GM19099 (cell line): ENCODE results near the gene IGFBP6.

ENCODE experiments used
- POLR2A ChIP-seq: IDR thresholded peaks from 3 replicates; pipeline ENCODE4 v1.6.1; 2011; ENCODE audit warnings: low read depth; ENCODE audit not compliant: insufficient read length; ENCODE audit errors: extremely low read depth

Gene IGFBP6

DNA sequence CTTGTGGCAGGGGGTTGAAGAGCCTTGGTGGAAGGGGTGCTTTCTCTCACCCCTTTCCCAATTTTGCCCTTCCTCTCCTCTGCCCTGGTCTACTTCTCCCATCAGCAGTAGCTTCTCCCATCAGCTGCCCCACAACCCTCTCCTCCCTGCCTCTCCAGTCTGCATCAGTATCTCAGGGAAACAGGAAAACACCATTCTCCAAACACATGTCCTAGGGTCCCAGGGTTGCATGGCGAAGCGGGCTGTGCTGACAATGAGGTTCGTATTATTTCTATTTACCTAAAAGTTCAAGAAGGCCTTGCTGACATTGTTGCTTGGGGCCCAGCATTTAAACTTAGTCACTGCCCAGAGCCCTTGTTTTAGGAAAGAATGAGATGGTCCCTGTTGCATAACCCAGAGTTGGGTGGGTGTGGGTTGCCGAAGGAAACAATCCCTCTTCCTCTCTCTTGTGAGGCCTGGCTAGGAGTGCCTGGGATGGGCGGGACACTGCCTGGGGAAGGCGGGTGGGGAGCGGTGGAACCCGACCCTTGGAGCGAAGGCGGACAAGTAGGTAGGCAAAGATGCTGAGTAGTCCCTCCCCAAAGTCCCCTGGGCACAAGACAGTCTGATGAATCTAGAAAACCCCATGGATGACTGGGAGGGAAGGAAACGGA lies 1.3 kb upstream of the IGFBP6 start:
- TF ChIP-seq POLR2A: no peak

DNA sequence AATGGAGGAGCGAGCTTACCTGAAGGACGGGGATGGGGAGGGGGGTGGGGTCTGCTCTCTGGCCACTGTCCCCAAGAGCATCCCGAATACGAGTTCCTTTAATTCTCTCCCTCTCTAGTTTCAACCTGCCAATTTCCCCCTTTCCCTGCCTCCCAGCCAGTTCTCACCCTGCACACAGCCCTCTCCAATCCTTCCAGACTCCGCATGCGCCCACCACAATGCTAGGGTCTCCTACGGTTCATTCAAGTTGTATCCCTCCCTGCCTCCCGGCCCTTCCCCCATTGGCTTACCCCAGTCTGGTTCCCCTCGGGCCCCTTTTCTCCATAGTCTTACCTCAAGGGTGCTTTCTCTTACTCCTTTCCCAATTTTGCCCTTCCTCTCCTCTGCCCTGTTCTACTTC lies 708 bp upstream of the IGFBP6 start:
- no peak for TF ChIP-seq POLR2A

DNA sequence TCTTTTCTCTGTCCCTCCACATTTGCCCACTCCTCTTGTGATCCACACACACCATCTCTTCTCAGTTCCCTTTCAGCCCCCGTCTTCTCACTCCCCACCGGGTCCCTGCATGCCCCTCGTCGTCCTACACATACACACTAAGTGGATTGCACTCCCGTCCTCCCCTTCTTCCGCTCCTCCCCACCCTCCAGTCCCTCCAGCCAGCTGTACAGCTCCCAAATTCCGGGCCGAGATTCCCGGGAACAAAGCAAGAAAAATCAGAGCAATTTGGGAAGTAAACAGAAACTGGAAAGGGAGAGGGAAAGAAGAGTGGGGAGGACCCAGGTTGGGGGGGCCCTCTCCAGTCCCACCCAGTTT lies 282 bp upstream of the IGFBP6 start:
- TF ChIP-seq POLR2A: no peak

DNA sequence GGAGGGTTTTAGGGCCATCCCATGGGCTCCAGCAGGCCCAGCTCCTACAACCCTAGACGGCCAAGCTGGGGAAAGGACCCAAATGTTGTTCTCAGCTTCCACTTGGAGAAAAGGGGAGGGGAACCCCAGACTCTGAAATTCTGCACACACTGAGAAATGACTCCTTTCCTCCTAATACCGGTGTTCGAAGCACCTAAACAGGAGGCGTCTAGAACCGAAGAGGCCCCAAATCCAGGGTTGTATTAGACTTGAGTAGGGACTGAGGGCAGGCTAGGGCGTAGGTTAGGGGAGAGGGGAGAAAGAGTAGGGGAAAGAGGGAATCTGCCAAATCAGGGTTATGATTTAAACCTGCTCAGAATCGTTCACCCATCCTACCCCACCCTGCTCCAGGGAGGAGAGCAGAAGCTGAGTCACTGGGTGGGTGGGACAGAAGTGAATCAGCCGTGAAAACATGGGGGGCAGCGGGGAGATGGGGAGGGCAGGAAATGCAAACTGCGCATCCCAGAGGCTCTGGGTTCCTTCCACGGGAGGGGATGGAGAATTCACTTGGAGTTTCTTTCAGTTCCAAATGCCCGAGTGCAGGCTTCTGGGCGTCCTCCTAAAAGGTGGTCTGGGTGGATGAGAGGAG lies 1.0 kb downstream of the IGFBP6 start:
- TF ChIP-seq POLR2A: no peak

DNA sequence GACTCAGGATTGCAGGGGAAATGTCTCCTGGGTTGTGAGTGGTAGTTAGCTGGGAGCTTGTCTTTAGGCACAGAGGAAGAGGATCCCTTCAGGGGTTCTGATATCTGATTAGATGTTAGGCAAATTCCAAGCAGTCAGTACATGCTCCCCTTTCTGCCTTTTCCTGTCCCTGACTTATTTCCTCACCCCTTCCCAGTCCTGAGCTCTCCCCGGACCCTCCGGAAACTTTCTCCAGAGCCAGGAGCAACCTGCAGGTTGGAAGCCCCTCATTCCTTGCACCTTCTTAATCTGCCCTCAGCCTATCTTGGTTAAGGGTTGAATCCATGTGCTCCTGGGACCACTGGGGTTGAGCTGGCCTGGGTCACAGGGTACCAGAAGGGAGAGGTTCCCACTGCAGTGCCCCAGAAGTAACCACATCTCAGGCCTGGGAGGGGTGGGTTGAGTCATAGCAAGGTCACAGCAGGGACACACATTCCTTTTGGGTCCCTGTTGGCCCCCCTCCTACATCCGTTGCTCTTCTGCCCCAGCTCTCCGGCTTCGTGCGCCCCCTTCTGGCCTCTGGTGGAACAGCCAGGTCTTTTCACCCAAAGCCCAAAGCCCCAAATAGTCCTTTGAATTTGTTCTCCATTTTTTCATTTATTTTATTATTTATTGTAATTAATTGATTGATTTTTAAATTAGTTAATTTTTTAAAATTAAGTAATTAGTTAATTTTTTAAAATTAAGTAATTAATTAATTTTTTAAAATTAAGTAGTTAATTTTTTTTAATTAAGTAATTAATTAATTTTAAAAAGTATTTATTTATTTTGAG lies 1.8 kb downstream of the IGFBP6 start:
- TF ChIP-seq POLR2A: no peak

DNA sequence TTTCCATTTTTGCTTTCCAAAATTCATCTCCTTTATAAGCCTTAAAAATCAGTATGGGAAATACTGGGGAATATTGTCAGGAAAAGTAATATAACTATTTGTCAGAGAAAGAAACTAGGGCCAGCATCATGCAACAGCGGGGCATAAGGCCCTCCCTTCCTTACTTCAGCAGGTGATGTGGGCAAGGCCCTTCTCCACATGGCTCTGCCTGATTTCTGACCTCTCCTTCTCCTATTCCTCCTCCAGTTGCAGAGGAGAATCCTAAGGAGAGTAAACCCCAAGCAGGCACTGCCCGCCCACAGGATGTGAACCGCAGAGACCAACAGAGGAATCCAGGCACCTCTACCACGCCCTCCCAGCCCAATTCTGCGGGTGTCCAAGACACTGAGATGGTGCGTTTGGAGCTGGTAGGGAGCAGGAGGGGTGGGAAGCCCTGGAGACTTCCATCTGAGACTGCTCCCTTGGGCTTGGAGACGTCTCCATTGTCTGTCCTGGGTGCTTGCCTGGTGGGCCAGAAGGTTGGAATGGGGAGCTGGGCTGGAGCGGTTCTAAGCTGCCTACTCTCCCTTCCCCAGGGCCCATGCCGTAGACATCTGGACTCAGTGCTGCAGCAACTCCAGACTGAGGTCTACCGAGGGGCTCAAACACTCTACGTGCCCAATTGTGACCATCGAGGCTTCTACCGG lies 3.1 kb downstream of the IGFBP6 start:
- TF ChIP-seq POLR2A: no peak

DNA sequence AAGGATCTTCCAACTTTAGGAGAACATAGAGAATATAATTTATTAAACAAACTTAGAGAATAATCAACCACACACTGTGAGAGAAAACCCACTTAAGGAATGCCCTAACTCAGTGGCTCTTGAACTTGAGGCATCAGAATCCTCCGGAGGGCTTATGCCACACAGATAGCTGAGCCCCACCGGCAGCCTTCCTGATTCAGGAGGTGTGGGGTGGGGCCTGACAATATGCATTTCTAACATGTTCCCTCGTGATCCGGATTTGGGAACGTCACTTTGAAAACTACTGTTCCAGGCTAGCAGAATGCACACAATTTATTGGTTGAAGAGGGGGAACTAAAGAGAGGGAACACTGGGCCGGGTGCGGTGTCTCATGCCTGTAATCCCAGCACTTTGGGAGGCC lies 3.8 kb downstream of the IGFBP6 start:
- no peak for TF ChIP-seq POLR2A

DNA sequence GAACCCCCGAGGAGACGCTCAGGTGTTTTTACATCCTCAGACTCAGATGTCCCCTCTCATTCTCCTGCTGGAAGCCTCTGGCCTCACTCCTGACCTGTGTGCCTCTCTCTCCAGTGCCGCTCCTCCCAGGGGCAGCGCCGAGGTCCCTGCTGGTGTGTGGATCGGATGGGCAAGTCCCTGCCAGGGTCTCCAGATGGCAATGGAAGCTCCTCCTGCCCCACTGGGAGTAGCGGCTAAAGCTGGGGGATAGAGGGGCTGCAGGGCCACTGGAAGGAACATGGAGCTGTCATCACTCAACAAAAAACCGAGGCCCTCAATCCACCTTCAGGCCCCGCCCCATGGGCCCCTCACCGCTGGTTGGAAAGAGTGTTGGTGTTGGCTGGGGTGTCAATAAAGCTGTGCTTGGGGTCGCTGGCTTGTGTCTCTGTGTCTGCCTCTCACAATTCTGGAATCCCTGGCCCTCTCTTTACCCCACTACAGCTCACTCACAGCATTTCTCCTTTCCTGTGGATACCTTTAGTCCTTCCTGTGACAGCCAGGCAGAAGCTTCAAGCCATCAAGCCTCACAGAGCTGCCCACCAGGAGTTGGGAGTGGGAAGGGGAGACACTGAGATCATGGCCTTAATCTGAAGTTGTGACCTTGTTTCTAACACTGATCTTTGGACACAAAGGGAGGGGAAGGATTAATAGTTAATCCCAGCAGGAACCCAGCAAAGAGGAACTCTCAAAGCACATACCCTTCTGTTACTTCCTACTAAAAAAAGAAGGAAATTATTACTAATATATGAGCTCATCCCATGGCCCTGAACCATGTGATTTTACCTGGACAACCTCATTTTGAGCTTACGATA lies 4.7 kb downstream of the IGFBP6 start:
- TF ChIP-seq POLR2A: no peak

DNA sequence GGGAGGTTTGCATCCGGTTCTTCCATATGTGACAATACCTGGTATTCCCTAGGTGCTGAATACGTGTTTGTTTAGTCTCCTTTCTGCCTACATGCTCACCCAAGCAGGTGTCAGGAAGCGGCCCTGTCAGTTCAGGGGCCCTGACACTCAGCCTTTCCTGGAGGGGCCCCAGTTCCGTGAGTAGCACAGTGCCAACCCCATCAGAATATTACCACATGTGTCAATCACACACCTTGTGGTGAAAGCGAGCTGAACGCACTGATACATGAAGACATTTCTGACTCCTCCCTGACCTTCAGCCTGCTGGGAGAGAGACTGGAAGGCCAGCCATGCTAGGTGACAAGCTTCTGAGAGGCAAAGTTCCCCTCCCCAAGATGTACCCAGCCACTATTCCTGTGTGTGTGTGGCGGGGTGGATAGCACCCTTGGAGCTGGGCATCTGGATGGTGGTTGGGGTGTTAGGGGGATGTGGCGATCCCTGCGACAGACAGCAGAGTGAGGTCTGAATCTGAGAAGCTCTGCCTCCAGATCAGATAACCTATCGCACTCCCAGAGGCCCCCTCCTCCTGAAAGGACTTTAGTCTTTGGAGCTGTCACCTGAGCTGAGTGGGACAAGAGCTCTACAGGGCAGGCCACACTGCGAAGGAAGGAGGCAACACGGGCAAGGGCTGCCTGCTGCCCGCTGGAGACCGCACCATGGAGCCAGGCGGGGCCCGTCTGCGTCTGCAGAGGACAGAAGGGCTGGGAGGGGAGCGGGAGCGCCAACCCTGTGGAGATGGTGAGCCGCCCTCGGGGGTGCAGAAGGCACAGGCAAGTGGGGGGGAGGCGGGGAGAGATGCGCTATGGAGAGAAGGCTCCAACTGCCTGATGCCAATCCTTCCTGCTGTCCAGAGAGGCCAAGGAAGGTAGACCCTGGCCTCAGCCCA lies 5.7 kb downstream of the IGFBP6 start, which contains the start of gene SOAT2:
SOAT2 (plus strand) TSS at position 604 of the 925 bp plus-strand sequence; CDS start at position 696, 92 bp downstream.
- TF ChIP-seq POLR2A: no peak

DNA sequence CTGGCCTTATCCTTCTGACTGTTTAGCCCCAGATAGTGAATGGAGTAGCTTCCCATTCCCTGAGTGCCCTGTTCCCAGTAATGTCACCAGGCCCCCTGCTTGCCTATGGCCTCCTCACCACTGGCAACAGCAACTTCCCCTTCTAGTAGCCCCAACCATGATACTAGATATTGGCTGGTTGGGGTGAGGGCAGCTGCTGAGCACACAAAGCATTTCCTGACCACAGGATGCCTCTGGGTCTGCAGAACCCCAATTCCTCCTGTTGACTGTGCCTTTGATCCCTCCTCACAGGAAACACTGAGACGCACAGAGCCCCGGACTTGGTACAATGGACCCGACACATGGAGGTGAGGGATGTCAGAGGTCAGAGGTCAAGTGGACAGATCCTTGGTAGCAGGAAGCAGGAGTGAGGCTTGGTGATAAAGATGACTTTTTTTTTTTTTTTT lies 6.4 kb downstream of the IGFBP6 start:
- no peak for TF ChIP-seq POLR2A

DNA sequence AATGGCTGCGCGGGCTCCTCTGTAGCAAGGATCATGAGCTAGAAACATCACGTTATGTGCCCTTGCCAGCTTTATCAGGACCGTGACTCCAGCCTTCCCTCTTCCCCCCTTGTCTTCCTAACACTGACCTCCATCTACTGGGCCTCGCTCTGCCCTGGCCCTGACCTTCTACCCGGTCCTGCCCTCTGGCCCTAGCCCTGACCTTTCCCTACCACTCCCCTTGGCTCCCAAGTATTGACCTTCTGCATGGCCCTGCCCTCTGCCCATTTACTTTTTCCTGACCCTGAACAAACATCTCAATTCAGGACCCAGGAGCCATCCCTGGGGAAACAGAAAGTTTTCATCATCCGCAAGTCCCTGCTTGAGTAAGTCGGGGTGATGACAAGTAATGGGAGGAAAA lies 7.8 kb downstream of the IGFBP6 start:
- no peak for TF ChIP-seq POLR2A

DNA sequence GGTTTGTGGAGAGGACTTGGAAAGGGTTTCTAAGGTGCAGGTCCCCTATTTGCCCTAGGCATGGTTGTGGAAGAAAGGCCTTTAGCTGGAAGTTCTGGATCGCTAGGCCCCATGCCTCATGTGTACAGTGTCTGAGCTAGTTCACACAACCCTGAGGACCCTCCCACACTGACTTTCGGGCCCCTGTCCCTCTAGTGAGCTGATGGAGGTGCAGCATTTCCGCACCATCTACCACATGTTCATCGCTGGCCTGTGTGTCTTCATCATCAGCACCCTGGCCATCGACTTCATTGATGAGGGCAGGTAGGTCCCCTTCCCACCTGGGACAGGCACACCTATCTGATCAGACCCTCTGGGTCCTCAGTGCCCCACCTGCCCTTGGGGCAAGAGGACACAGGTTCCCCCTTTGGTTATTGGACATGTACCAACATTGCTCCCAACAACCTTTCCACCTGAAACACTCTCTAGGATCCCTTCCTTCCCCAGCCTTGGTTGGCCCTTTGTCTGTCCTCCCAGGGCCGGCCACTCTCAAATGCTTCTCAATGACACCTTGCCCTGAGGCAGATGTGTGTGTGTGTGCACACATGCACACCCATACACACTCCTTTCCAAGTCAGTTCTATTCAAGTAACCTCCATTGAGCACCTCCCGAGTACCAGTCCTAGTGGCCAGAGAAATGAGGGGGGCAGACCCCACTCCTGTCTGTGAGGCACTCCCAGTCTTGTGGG lies 8.4 kb downstream of the IGFBP6 start:
- TF ChIP-seq POLR2A: no peak

DNA sequence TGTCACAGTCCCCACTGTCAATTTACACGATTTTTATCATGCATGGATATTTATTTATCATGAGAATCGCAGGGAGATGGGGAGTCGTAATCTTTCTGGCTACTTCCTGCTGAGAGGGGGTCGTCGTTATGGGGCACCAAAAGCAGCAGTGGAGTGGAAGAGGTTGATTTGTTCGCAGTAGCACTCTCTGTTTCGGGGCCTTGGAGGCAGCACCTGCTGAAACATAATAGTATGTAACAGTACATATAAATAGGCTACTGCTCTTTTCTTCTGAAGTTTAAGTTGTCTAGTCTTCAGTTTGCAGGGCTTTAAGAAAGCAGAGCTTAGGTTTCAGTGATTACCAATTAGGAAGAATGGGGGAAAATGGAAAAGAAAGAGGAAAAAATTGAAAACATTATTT lies 9.7 kb downstream of the IGFBP6 start:
- TF ChIP-seq POLR2A: no peak

DNA sequence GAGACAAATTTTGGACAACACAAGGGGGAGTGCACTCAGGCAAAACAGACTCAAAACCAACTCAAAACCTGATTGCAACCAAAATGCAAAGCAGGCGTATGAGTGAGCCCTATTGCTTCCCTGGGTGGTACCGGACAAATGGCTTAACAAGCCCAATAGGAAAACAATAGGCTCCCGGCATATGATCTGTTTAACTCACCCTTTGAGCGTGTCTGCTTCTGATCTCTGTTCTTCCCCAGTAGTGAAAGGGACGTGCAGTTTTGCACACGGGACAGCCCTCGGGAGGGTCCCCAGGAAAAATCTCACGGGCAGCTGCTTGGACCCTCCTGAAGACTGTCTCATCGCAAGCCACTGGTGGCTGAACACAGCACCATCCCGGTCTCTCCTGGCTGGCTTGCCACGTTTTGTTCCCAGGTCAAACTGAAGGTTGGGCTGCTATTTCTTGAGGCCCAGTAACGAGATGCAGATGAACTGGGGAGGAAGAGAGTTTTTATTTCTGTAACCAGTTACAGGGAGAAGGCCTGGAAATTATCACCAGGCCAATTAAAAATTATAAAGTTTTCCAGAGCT lies 15.8 kb downstream of the IGFBP6 start:
- no peak for TF ChIP-seq POLR2A
